SJSA1 (cell line): ENCODE results near the gene RASL10A. TPM values are rescaled to one million over a fixed set of nuclear protein-coding genes. Genes with fewer than 3 reads are reported as not detected.
"Not testable (repeated sequence)": the region's sequence is repeated elsewhere in the genome, so short reads cannot be mapped to it uniquely, and the experiment has no call there.

Source experiments
- DNase-seq, 2 experiments: peaks; one replicate each; pipeline ENCODE4 v3.0.0-alpha.2; 2015 to 2020; ENCODE audit warnings: low spot score in 2 of 2, low read depth in 1 of 2
- H3K27ac ChIP-seq: fragments of 250-450 bp; sonication (Bioruptor Pico); 2 replicates; pipeline ENCODE4 v1.5.1; 2020; ENCODE audit warnings: mild to moderate bottlenecking, moderate library complexity
- H3K27me3 ChIP-seq: fragments of 250-450 bp; sonication (Bioruptor Pico); replicated peaks from 2 replicates; pipeline ENCODE4 v1.5.1; 2020; ENCODE audit warnings: mild to moderate bottlenecking, moderate library complexity
- H3K36me3 ChIP-seq: fragments of 250-450 bp; sonication (Bioruptor Pico); 2 replicates; pipeline ENCODE4 v1.5.1; 2020; ENCODE audit warnings: mild to moderate bottlenecking
- H3K4me1 ChIP-seq: fragments of 250-450 bp; sonication (Bioruptor Pico); replicated peaks from 2 replicates; pipeline ENCODE4 v1.6.1; 2021; ENCODE audit warnings: mild to moderate bottlenecking
- H3K4me3 ChIP-seq: fragments of 250-450 bp; sonication (Bioruptor Pico); 2 replicates; pipeline ENCODE4 v1.5.1; 2020; ENCODE audit warnings: mild to moderate bottlenecking
- H3K9me3 ChIP-seq: fragments of 250-450 bp; sonication (Bioruptor Pico); replicated peaks from 2 replicates; pipeline ENCODE4 v1.5.1; 2020; ENCODE audit warnings: mild to moderate bottlenecking
- total RNA-seq: library from RNA; depleted of rRNA; stranded (reverse); fragments of >200 nt; shearing (Covaris generic); gene quantifications from 2 replicates; pipeline ENCODE4 v1.2.3, GENCODE V29; 2014; rRNA removed

The RASL10A gene, protein sequence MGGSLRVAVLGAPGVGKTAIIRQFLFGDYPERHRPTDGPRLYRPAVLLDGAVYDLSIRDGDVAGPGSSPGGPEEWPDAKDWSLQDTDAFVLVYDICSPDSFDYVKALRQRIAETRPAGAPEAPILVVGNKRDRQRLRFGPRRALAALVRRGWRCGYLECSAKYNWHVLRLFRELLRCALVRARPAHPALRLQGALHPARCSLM
- total RNA-seq: not detected in 2 replicates

- Histone ChIP-seq H3K36me3 (peaks cover 8% of the 10 kb centered on the region; the same call in 1 of the 2 replicates), H3K27me3 (peaks cover 33% of the 10 kb centered on the region), H3K4me3 (peak within 1 kb of the TSS; percentile 13; the same call in 1 of the 2 replicates), H3K4me1 (peaks cover 21% of the 10 kb centered on the region), H3K9me3 (0 out of 2 replicates have a peak, but pooled peaks cover 4% of the 10 kb centered on the region), H3K27ac (no peak within 1 kb of the TSS)
- peak in 1 of 2 experiments; percentile 35 for DNase-seq
Measured at GRCh38 chr22:29315286-29316140, at the start of gene RASL10A. Gene RASL10A, minus strand, starts transcription at chr22:29315697. Its CDS starts 451 bp downstream, at chr22:29315246.

DNA sequence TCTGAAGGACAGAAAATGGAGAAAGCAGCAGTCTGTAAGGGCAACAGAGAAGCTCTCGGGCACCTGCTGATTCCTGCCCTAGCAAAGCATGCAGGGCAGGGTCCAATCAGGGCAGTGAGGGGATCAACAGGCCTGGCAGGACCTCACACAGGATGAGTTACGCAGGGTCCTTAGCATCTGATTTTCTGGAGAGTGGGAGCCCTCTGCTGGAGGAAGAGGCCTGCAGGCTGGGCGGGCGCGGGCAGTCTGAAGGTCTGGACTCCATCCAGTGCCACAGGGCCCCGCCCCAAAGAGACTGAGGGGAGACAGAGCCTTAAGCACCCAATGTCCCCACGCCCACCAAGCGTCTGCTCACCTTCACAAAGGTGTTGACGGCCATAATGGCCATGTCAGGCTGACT is 44.0 kb upstream of the RASL10A start:
- Histone ChIP-seq H3K36me3 (peaks cover 34% of the 10 kb centered on the region), H3K4me3 (no peak overlapping the region), H3K27me3 (no peaks in the 10 kb centered on the region), H3K27ac (no peak overlapping the region), H3K4me1 (no peaks in the 10 kb centered on the region), H3K9me3 (no peaks in the 10 kb centered on the region)
- DNase-seq: peak; percentile 41 to 68

DNA sequence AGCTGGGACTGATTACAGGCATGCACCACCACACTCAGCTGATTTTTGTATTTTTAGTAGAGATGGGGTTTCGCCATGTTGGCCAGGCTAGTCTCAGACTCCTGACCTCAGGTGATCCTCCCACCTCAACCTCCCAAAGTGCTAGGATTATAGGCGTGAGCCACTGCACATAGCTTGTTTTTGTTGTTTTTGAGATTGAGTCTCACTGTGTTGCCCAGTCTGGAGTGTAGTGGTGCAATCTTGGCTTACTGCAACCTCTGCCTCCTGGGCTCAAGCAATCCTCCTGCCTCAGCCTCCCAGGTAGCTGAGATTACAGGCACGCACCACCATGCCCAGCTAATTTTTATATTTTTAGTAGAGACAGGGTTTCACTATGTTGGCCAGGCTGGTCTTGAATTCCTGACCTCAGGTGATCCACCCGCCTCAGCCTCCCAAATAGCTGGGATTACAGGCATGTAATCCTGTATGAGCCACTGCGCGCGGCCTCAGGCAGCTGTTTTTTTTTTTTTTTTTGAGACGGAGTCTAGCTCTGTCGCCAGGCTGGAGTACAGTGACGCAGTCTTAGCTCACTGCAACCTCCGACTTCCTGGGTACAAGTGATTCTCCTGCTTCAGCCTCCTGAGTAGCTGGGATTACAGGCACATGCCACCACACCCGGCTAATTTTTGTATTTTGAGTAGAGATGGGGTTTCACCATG is 41.8 kb upstream of the RASL10A start:
- not testable (repeated sequence) for H3K27ac ChIP-seq, DNase-seq, H3K27me3 ChIP-seq, H3K9me3 ChIP-seq, H3K4me1 ChIP-seq, H3K4me3 ChIP-seq
- H3K36me3 ChIP-seq: peaks cover 47% of the 10 kb centered on the region

GRCh38 chr22:29353860-29354259 is 38.4 kb upstream of the RASL10A start:
- no peaks in the 10 kb centered on the region for H3K9me3 ChIP-seq
- no peak overlapping the region for H3K27ac ChIP-seq
- H3K27me3 ChIP-seq: no peaks in the 10 kb centered on the region
- peaks cover 71% of the 10 kb centered on the region for H3K36me3 ChIP-seq
- no peaks in the 10 kb centered on the region for H3K4me1 ChIP-seq
- no peak overlapping the region for H3K4me3 ChIP-seq
- no peak for DNase-seq

- no peaks in the 10 kb centered on the region for H3K4me1 ChIP-seq
- no peak overlapping the region for H3K27ac ChIP-seq
- H3K4me3 ChIP-seq: no peak overlapping the region
- no peaks in the 10 kb centered on the region for H3K9me3 ChIP-seq
- peaks cover 71% of the 10 kb centered on the region for H3K36me3 ChIP-seq
- H3K27me3 ChIP-seq: no peaks in the 10 kb centered on the region
- DNase-seq: no peak
Measured at GRCh38 chr22:29353286-29353685, 37.8 kb upstream of the RASL10A start.

DNA sequence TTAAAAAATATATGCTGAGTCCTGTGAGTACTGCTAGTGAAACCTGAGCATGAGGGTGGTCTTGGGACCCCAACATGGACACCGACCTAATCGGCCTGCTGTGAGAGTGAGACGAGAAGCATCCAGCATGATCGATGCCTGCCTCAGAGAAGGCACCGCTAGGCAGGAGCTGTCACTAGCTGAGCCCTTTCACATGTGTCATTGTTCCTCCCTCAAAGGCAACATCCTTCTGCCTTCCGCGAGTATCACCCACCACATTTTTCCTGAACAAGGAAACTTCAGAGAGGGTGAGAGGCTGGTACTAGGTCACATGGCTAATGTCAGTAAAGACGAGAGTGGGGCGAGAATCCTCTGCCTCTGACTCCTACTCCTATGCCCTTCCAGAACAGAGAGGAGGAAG is 37.3 kb upstream of the RASL10A start:
- Histone ChIP-seq H3K4me3 (no peak overlapping the region), H3K4me1 (no peaks in the 10 kb centered on the region), H3K36me3 (peaks cover 71% of the 10 kb centered on the region), H3K9me3 (no peaks in the 10 kb centered on the region), H3K27ac (no peak overlapping the region), H3K27me3 (no peaks in the 10 kb centered on the region)
- no peak for DNase-seq

DNA sequence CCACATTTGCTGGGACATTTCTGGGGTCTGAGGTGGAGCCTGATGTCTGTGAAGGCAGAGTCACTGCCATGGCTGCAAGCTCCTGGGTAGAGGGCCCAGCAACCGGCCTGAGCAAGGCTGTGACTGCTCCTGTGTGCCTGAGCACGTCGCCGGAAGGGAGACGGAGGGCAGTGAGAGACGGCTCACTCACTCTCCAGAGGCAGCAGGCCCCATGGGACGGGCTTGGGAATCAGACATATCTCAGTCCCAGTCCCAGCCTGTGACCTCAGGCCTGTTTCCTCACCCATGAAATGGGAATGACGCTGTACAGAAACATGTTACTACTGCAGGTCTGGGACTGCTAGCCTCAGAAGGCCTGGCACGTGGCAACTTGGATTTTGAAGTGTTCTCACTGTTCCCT is 36.4 kb upstream of the RASL10A start:
- H3K36me3 ChIP-seq: peaks cover 79% of the 10 kb centered on the region
- no peaks in the 10 kb centered on the region for H3K9me3 ChIP-seq
- H3K4me1 ChIP-seq: no peaks in the 10 kb centered on the region
- no peak overlapping the region for H3K4me3 ChIP-seq
- DNase-seq: no peak
- no peaks in the 10 kb centered on the region for H3K27me3 ChIP-seq
- no peak overlapping the region for H3K27ac ChIP-seq

DNA sequence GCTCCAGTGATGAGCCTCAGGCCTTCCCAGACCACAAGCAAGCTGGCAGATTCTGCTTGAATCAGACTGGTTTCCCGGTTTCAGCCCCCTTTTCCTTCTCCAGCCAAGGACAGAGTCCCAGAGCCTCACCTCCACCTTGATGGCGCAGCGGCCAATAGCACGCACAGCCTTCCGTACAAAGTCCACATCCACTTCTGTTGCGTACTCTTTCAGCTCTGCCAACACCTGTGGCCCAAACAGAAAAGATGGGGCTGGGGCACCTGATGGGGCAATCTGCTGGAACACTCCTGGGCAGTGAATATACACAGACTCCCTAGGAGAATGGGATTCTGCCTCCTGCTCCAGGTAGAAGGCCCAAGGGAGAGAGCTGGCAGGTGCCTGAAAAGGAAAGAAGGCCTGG is 35.5 kb upstream of the RASL10A start:
- Histone ChIP-seq H3K27me3 (no peaks in the 10 kb centered on the region), H3K4me1 (no peaks in the 10 kb centered on the region; the same call in 1 of the 2 replicates), H3K4me3 (no peak overlapping the region), H3K27ac (no peak overlapping the region), H3K36me3 (peaks cover 87% of the 10 kb centered on the region), H3K9me3 (no peaks in the 10 kb centered on the region)
- no peak for DNase-seq

DNA sequence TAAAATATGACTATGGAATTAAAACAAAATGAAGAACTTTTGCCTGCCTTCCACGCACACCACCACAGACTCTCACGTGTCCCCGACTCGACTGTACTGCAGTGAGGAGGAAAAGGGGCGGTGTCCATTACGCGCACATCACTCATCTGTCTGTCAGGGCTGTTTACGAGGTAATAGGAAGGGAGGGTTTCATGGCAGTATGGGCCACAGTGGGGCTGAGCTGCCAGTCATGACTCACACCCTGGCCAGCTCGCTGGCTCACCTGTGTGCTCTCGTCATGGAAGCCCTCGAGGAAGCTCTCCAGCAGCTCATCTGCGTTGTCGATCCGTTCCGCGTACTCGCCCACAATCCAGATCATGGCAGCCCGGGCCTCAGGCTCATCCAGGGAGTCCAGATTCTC is 33.5 kb upstream of the RASL10A start:
- Histone ChIP-seq H3K27ac (no peak overlapping the region), H3K27me3 (no peaks in the 10 kb centered on the region), H3K36me3 (peaks cover 82% of the 10 kb centered on the region), H3K4me3 (no peak overlapping the region), H3K9me3 (no peaks in the 10 kb centered on the region), H3K4me1 (peaks cover 9% of the 10 kb centered on the region)
- DNase-seq: peak in 1 of 2 experiments; percentile 42

GRCh38 chr22:29348041-29348440 is 32.5 kb upstream of the RASL10A start:
- H3K9me3 ChIP-seq: no peaks in the 10 kb centered on the region
- peaks cover 82% of the 10 kb centered on the region for H3K36me3 ChIP-seq
- peaks cover 16% of the 10 kb centered on the region for H3K4me1 ChIP-seq
- no peak overlapping the region for H3K4me3 ChIP-seq
- H3K27ac ChIP-seq: no peak overlapping the region
- DNase-seq: no peak
- H3K27me3 ChIP-seq: no peaks in the 10 kb centered on the region

DNA sequence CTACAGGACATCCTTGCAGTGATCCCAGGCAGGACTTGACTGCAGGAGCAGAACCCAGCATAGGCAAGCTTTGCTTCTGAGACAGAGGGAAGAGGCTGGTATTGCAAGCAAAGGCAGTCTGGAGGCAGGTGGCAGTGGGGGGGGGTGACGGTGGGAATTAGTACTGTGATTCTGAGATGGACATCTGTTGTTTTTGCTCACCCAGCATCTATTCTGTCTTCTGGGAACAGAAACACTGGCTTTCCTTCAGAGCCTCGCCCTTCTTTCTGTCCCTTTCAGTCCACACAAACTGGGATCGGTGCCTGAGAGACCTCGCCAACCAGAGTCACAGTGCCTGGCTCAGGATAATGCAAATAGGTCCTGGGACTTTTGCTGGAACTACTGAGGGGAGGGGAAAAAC is 31.2 kb upstream of the RASL10A start:
- no peak overlapping the region for H3K27ac ChIP-seq
- DNase-seq: no peak
- H3K36me3 ChIP-seq: peaks cover 84% of the 10 kb centered on the region
- no peak overlapping the region for H3K4me3 ChIP-seq
- no peaks in the 10 kb centered on the region for H3K27me3 ChIP-seq
- H3K9me3 ChIP-seq: no peaks in the 10 kb centered on the region
- H3K4me1 ChIP-seq: peaks cover 19% of the 10 kb centered on the region

- H3K4me3 ChIP-seq: no peak overlapping the region
- H3K4me1 ChIP-seq: peaks cover 19% of the 10 kb centered on the region
- no peak overlapping the region for H3K27ac ChIP-seq
- H3K9me3 ChIP-seq: no peaks in the 10 kb centered on the region
- H3K27me3 ChIP-seq: no peaks in the 10 kb centered on the region
- DNase-seq: no peak
- H3K36me3 ChIP-seq: peaks cover 84% of the 10 kb centered on the region
Measured at GRCh38 chr22:29345932-29346331, 30.4 kb upstream of the RASL10A start.

DNA sequence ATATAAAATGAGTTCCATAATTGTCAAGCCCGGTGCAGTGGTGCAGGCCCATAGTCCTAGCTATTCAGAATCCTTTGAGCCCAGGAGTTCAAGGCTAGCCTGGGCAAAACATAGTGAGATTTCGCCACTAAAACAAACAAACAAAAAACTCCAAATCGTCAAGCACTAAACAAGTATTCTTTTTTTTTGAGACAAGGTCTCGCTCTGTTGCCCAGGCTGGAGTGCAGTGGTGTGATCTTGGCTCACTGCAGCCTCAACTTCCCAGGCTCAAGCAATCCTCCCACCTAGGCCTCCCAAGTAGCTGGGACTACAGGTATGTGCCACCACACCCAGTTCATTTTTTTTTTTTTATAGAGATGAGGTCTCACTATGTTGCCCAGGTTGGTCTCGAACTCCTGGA is 29.4 kb upstream of the RASL10A start:
- H3K9me3 ChIP-seq, H3K27me3 ChIP-seq, DNase-seq, H3K4me3 ChIP-seq, H3K27ac ChIP-seq: not testable (repeated sequence)
- H3K36me3 ChIP-seq: peaks cover 84% of the 10 kb centered on the region
- peaks cover 19% of the 10 kb centered on the region for H3K4me1 ChIP-seq

DNA sequence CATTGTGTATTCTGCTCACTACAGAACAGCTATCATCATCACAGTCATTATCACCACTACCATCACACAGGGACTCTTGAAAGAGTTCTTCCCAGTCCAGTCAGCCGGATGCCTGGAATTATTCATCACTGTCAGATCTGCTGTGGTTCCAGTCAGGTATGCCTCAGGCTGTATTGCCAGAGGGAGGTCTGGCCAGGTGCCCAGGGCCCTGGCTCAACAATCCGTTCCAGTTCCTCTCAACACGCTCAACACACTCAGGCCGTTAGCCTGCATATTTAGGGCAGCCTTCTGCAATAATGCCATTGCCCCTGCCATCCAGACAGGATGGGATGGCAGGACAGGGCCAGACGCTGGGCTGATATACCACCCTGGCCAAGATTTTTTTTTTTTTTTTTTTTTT is 28.6 kb upstream of the RASL10A start:
- peak; percentile 64 to 77 for DNase-seq
- Histone ChIP-seq H3K9me3 (no peaks in the 10 kb centered on the region), H3K27me3 (no peaks in the 10 kb centered on the region), H3K36me3 (peaks cover 87% of the 10 kb centered on the region), H3K27ac (no peak overlapping the region), H3K4me1 (peaks cover 19% of the 10 kb centered on the region), H3K4me3 (no peak overlapping the region)
